Naive thymus-derived CD8-positive, alpha-beta T cell (primary cell): ENCODE data around the gene LRRC75A. TPM values are rescaled to one million over a fixed set of nuclear protein-coding genes. Genes with fewer than 3 reads are reported as not detected.
"Not testable (repeated sequence)": the region's sequence is repeated elsewhere in the genome, so short reads cannot be mapped to it uniquely, and the experiment has no call there.

Experiments
- ATAC-seq, 2 donors: fragments of 150-1000 bp; cut with Tn5 transposase in 1 of 2; sonication (Bioruptor Pico), chemical (Tn5 transposase) in 1 of 2; 1 replicate in 1 of 2; 2 replicates in 1 of 2; pipeline ENCODE4 v1.10.0; 2021; ENCODE audit warnings: mild to moderate bottlenecking in 2 of 2, moderate library complexity in 2 of 2
- POLR2A ChIA-PET: fragments of 350-600 bp; sonication (Branson Sonifier 250); formaldehyde crosslinking; loops from one replicate; lab custom pipeline; 2021; ENCODE audit warnings: antibody characterized with exemption; lab: Charles Lee
- DNase-seq, 10 donors: peaks; one replicate each; pipeline versions ENCODE4 v3.0.0 to v3.0.0-alpha.2; 2020 to 2022
- H3K27ac Mint-ChIP-seq, 10 donors: one replicate each; pipeline ENCODE4 v1.8.0; 2020 to 2022; ENCODE audit warnings: mild to moderate bottlenecking in 10 of 10, mixed read lengths in 10 of 10, moderate library complexity in 4 of 10, inconsistent platforms in 1 of 10
- H3K27me3 Mint-ChIP-seq, 5 donors: one replicate each; pipeline ENCODE4 v1.8.0; 2021 to 2022; ENCODE audit warnings: mixed read lengths in 5 of 5
- H3K36me3 Mint-ChIP-seq, 3 donors: one replicate each; pipeline ENCODE4 v1.8.0; 2020 to 2022; ENCODE audit warnings: mixed read lengths in 3 of 3, mild to moderate bottlenecking in 2 of 3, inconsistent platforms in 1 of 3
- H3K4me1 Mint-ChIP-seq, 4 donors: one replicate each; pipeline ENCODE4 v1.8.0; 2021 to 2022; ENCODE audit warnings: mixed read lengths in 4 of 4
- H3K4me3 Mint-ChIP-seq, 10 donors: one replicate each; pipeline ENCODE4 v1.8.0; 2020 to 2022; ENCODE audit warnings: mild to moderate bottlenecking in 10 of 10, mixed read lengths in 10 of 10, moderate library complexity in 6 of 10, inconsistent platforms in 1 of 10
- H3K9me3 Mint-ChIP-seq, 9 donors: one replicate each; pipeline ENCODE4 v1.8.0; 2020 to 2022; ENCODE audit warnings: mixed read lengths in 9 of 9, mild to moderate bottlenecking in 3 of 9, inconsistent platforms in 1 of 9, moderate library complexity in 1 of 9
- polyA plus RNA-seq, 3 donors: library from polyadenylated mRNA; unstranded; fragments of 300-500 nt; fragmentation: Illumina TruSeq; gene quantifications; one replicate each; pipeline ENCODE4 v1.2.3, GENCODE V29; 2021
- total RNA-seq, 8 experiments: library from RNA in 2 of 8; stranded (reverse) in 2 of 8; gene quantifications; one replicate each; pipeline ENCODE4 v1.2.3 and lab custom pipeline; 2021 to 2026

LRRC75A gene
- total and polyA plus RNA-seq, 5 experiments from 2014 or later: 1.8 to 8.9 (median 3.1) TPM

- no peaks in the 10 kb centered on the region for H3K27me3 Mint-ChIP-seq
- DNase-seq (no peak), ATAC-seq (no peak)
- peaks cover 4 to 53% (median 13%) of the 10 kb centered on the region in 3 donors for H3K36me3 Mint-ChIP-seq
- H3K9me3 Mint-ChIP-seq: no peaks in the 10 kb centered on the region
- H3K4me3 Mint-ChIP-seq: peak overlapping the region in 9 of 10 donors; percentile 22 to 100 (median 53)
- H3K27ac Mint-ChIP-seq: peak overlapping the region in 9 of 10 donors; percentile 22 to 99 (median 68)
- POLR2A ChIA-PET: interaction anchor here (0.5 to 2.4 kb wide), 6 partner anchors 11 to 174 kb away, joined by 3 to 7 read pairs (median 3); no protein-coding TSS in a partner anchor
- peaks cover 35 to 61% (median 50%) of the 10 kb centered on the region in 4 donors for H3K4me1 Mint-ChIP-seq
Measured at GRCh38 chr17:16440901-16441629, 50.9 kb downstream of the LRRC75A start.

- ATAC-seq, H3K9me3 Mint-ChIP-seq, H3K27me3 Mint-ChIP-seq, DNase-seq: not testable (repeated sequence)
- POLR2A ChIA-PET: interaction anchor here (0.6 to 5.5 kb wide), 5 partner anchors 12 to 173 kb away, joined by 3 to 58 read pairs (median 7); partner anchors contain the start of genes TRPV2 and UBB
- Mint-ChIP-seq H3K4me1 (peaks cover 41 to 64% (median 51%) of the 10 kb centered on the region in 4 donors), H3K4me3 (peak overlapping the region; percentile 98 to 100 (median 99)), H3K36me3 (peaks cover 4 to 48% (median 13%) of the 10 kb centered on the region in 3 donors), H3K27ac (peak overlapping the region; percentile 90 to 99 (median 98))
Measured at GRCh38 chr17:16440354-16440753, 51.6 kb downstream of the LRRC75A start.

- Mint-ChIP-seq H3K27me3 (no peaks in the 10 kb centered on the region), H3K9me3 (no peaks in the 10 kb centered on the region), H3K4me1 (peaks cover 42 to 66% (median 52%) of the 10 kb centered on the region in 4 donors), H3K36me3 (peaks cover 4 to 45% (median 13%) of the 10 kb centered on the region in 3 donors), H3K4me3 (peak overlapping the region; percentile 98 to 100 (median 99)), H3K27ac (peak overlapping the region; percentile 90 to 99 (median 98))
- POLR2A ChIA-PET: interaction anchor here (2.4 to 5.5 kb wide), 3 partner anchors 13 to 59 kb away, joined by 7 to 58 read pairs (median 34); partner anchors contain the start of genes TRPV2 and UBB
- DNase-seq (peak in 6 of 10 donors; percentile 3 to 54 (median 32)), ATAC-seq (peak in 1 of 2 donors; percentile 29)
Measured at GRCh38 chr17:16439811-16440351, 52.1 kb downstream of the LRRC75A start.

GRCh38 chr17:16439303-16439791 is 52.6 kb downstream of the LRRC75A start:
- peak in 2 of 10 donors; percentile 25 to 35 for DNase-seq

GRCh38 chr17:16438557-16439302 is 53.3 kb downstream of the LRRC75A start:
- POLR2A ChIA-PET: interaction anchor here (0.5 to 5.5 kb wide), 19 partner anchors 9 to 1038 kb away, joined by 3 to 58 read pairs (median 5); partner anchors contain the start of genes CENPV, LRRC75A, NCOR1 and PIGL
- ATAC-seq (peak; percentile 89 to 90), DNase-seq (peak; percentile 88 to 98 (median 96))
- Mint-ChIP-seq H3K4me3 (peak overlapping the region; percentile 98 to 100 (median 99)), H3K4me1 (peaks cover 39 to 60% (median 52%) of the 10 kb centered on the region in 4 donors), H3K27me3 (no peaks in the 10 kb centered on the region), H3K36me3 (peaks cover 4 to 33% (median 13%) of the 10 kb centered on the region in 3 donors), H3K9me3 (no peaks in the 10 kb centered on the region), H3K27ac (peak overlapping the region; percentile 95 to 99 (median 98))

More at GRCh38 chr17:16439303-16439791, 52.6 kb downstream of the LRRC75A start:
- ATAC-seq: peak; percentile 1 to 4
- Mint-ChIP-seq H3K27ac (peak overlapping the region; percentile 90 to 99 (median 98)), H3K4me3 (peak overlapping the region; percentile 98 to 100 (median 99)), H3K9me3 (no peaks in the 10 kb centered on the region), H3K27me3 (no peaks in the 10 kb centered on the region), H3K4me1 (peaks cover 42 to 63% (median 52%) of the 10 kb centered on the region in 4 donors), H3K36me3 (peaks cover 4 to 40% (median 13%) of the 10 kb centered on the region in 3 donors)
- POLR2A ChIA-PET: interaction anchor here (1.3 to 5.5 kb wide), 6 partner anchors 8 to 96 kb away, joined by 6 to 58 read pairs (median 10); partner anchors contain the start of genes TRPV2 and UBB

GRCh38 chr17:16438173-16438556 is 53.8 kb downstream of the LRRC75A start:
- Mint-ChIP-seq H3K36me3 (peaks cover 4 to 31% (median 13%) of the 10 kb centered on the region in 3 donors), H3K4me3 (peak overlapping the region; percentile 98 to 100 (median 99)), H3K9me3 (no peaks in the 10 kb centered on the region), H3K27me3 (no peaks in the 10 kb centered on the region), H3K4me1 (peaks cover 39 to 60% (median 51%) of the 10 kb centered on the region in 4 donors), H3K27ac (peak overlapping the region; percentile 95 to 99 (median 98))
- DNase-seq: no peak
- ATAC-seq: no peak
- POLR2A ChIA-PET: interaction anchor here (0.5 to 5.5 kb wide), 18 partner anchors 8 to 1038 kb away, joined by 3 to 58 read pairs (median 5); partner anchors contain the start of genes CENPV, LRRC75A, NCOR1 and PIGL

- DNase-seq: no peak
- H3K27ac Mint-ChIP-seq: peak overlapping the region in 8 of 10 donors; percentile 29 to 84 (median 54)
- H3K4me1 Mint-ChIP-seq: peaks cover 32 to 49% (median 41%) of the 10 kb centered on the region in 4 donors
- no peak overlapping the region for H3K4me3 Mint-ChIP-seq
- ATAC-seq: no peak
- peaks cover 3 to 30% (median 11%) of the 10 kb centered on the region in 3 donors for H3K36me3 Mint-ChIP-seq
- POLR2A ChIA-PET: interaction anchor here (0.6 to 5.5 kb wide), 5 partner anchors 10 to 99 kb away, joined by 3 to 58 read pairs (median 11); partner anchors contain the start of gene TRPV2
- H3K27me3 Mint-ChIP-seq: no peaks in the 10 kb centered on the region
- no peaks in the 10 kb centered on the region for H3K9me3 Mint-ChIP-seq
Measured at GRCh38 chr17:16437083-16437482, 54.9 kb downstream of the LRRC75A start.

- Mint-ChIP-seq H3K4me1 (peaks cover 28 to 41% (median 35%) of the 10 kb centered on the region in 4 donors), H3K27ac (peak overlapping the region in 9 of 10 donors; percentile 57 to 92 (median 80)), H3K27me3 (no peaks in the 10 kb centered on the region), H3K9me3 (no peaks in the 10 kb centered on the region), H3K36me3 (peaks cover 0 to 25% (median 6%) of the 10 kb centered on the region in 3 donors), H3K4me3 (no peak overlapping the region)
- no peak for ATAC-seq
- POLR2A ChIA-PET: interaction anchor here (0.6 to 5.5 kb wide), 5 partner anchors 20 to 100 kb away, joined by 3 to 58 read pairs (median 4); partner anchors contain the start of genes TRPV2 and UBB
- no peak for DNase-seq
Measured at GRCh38 chr17:16435925-16436886, 55.8 kb downstream of the LRRC75A start.

- POLR2A ChIA-PET: interaction anchor here (1.1 kb wide), 1 partner anchor 54 kb away, joined by 3 read pairs; the partner anchor contains the start of gene UBB
- ATAC-seq: no peak
Measured at GRCh38 chr17:16434662-16435061, 57.3 kb downstream of the LRRC75A start.

GRCh38 chr17:16433514-16433913 is 58.5 kb downstream of the LRRC75A start:
- peaks cover 6 to 25% (median 19%) of the 10 kb centered on the region in 4 donors for H3K4me1 Mint-ChIP-seq
- H3K27me3 Mint-ChIP-seq: no peaks in the 10 kb centered on the region
- H3K27ac Mint-ChIP-seq: peak overlapping the region in 3 of 10 donors; percentile 2 to 72 (median 27)
- no peak overlapping the region for H3K4me3 Mint-ChIP-seq
- H3K36me3 Mint-ChIP-seq: peaks cover 0 to 39% (median 2%) of the 10 kb centered on the region in 3 donors
- ATAC-seq: no peak
- DNase-seq: no peak
- H3K9me3 Mint-ChIP-seq: no peaks in the 10 kb centered on the region
- POLR2A ChIA-PET: interaction anchor here (1.1 kb wide), 1 partner anchor 53 kb away, joined by 3 read pairs; the partner anchor contains the start of gene UBB

More at GRCh38 chr17:16434662-16435061, 57.3 kb downstream of the LRRC75A start:
- H3K36me3 Mint-ChIP-seq: peaks cover 0 to 27% (median 0%) of the 10 kb centered on the region in 3 donors
- DNase-seq: no peak
- H3K9me3 Mint-ChIP-seq: no peaks in the 10 kb centered on the region
- H3K27ac Mint-ChIP-seq: peak overlapping the region in 5 of 10 donors; percentile 18 to 87 (median 74)
- no peak overlapping the region for H3K4me3 Mint-ChIP-seq
- H3K27me3 Mint-ChIP-seq: no peaks in the 10 kb centered on the region
- H3K4me1 Mint-ChIP-seq: peaks cover 13 to 31% (median 24%) of the 10 kb centered on the region in 4 donors
